Ureter (tissue), 1 donor: ENCODE results near the gene STAT2. TPM values are rescaled to one million over a fixed set of nuclear protein-coding genes. Genes with fewer than 3 reads are reported as not detected.

Experiments used
- DNase-seq: peaks from one replicate; pipeline ENCODE4 v3.0.0-alpha.2; 2020; ENCODE audit warnings: low spot score
- total RNA-seq: library from RNA; stranded (reverse); gene quantifications from one replicate; pipeline ENCODE4 v1.2.4, GENCODE V29; 2023
- donor health status: DM: yes; HTN: yes; CAD: no.

The STAT2 gene
- total RNA-seq, 1 donor from 2014 or later, result 158 TPM

GRCh38 chr12:56293795-56294194 lies 66.1 kb downstream of the STAT2 start:
- no peak for DNase-seq

Other genes with a start within 250 kb of the STAT2 start
- 5,339 TPM for gene RPL41, start 243.5 kb downstream of the STAT2 start, total RNA-seq
- 9.8 TPM for gene ZC3H10, start 241.8 kb downstream of the STAT2 start, total RNA-seq
- 131 TPM for gene ESYT1, start 231.8 kb downstream of the STAT2 start, total RNA-seq
- 37.8 TPM for gene MYL6B, start 207.5 kb downstream of the STAT2 start, total RNA-seq
- gene MYL6, start 201.7 kb downstream of the STAT2 start, total RNA-seq, result 1,884 TPM
- 142 TPM for gene SMARCC2, start 170.6 kb downstream of the STAT2 start, total RNA-seq
- 48.8 TPM for gene RNF41, start 138.2 kb downstream of the STAT2 start, total RNA-seq
- 27.9 TPM for gene NABP2, start 135.8 kb downstream of the STAT2 start, total RNA-seq
- gene SLC39A5, start 130.1 kb downstream of the STAT2 start, total RNA-seq, result 0.57 TPM
- gene ANKRD52, start 101.7 kb downstream of the STAT2 start, total RNA-seq, result 43.9 TPM
- 7.6 TPM for gene COQ10A, start 93.2 kb downstream of the STAT2 start, total RNA-seq
- gene CS, start 59.8 kb downstream of the STAT2 start, total RNA-seq, result 196 TPM
- 122 TPM for gene CNPY2, start 44.1 kb downstream of the STAT2 start, total RNA-seq
- gene PAN2, start 26.1 kb downstream of the STAT2 start, total RNA-seq, result 103 TPM
- 0.49 TPM for gene IL23A, start 21.2 kb downstream of the STAT2 start, total RNA-seq
- not detected for gene APOF, start 2.8 kb upstream of the STAT2 start, total RNA-seq
- 11.0 TPM for gene TIMELESS, start 89.3 kb upstream of the STAT2 start, total RNA-seq
- gene MIP, start 94.5 kb upstream of the STAT2 start, total RNA-seq, result not detected
- 6.8 TPM for gene SPRYD4, start 108.5 kb upstream of the STAT2 start, total RNA-seq
- gene GLS2, start 128.1 kb upstream of the STAT2 start, total RNA-seq, result 4.5 TPM
- 49.4 TPM for gene RBMS2, start 161.7 kb upstream of the STAT2 start, total RNA-seq